ENCODE measurements around the gene LDHD. TPM values are rescaled to one million over a fixed set of nuclear protein-coding genes. Genes with fewer than 3 reads are reported as not detected.

The LDHD gene
- total and polyA plus RNA-seq, 9 of the 15 experiments (the other 6 are each of a cell fraction or from before 2014, with no cell fraction given), result 0.19 to 0.86 (median 0.54) TPM; not detected in 3

- TF ChIP-seq CTCFL (IDR thresholded peaks at IDR 0.05; ENCODE audit: borderline replicate concordance, insufficient read depth, low read depth, low read length, poor library complexity, severe bottlenecking) (no peak), MTA3 (IDR thresholded peaks at IDR 0.05; ENCODE audit: borderline replicate concordance) (no peak), PCBP2 (IDR thresholded peaks at IDR 0.05; ENCODE audit: low read depth, low read length, poor library complexity, severe bottlenecking) (no peak), RCOR1 (IDR thresholded peaks at IDR 0.05; ENCODE audit: borderline replicate concordance in 1 of 2, low read depth in 2 of 2, low read length in 2 of 2) (no peak), ZNF76 (CRISPR knock-in tag; IDR thresholded peaks at IDR 0.05; ENCODE audit: borderline replicate concordance) (no peak)
Observed at GRCh38 chr16:75089486-75090202, 26.9 kb downstream of the LDHD start (continued).

- Histone ChIP-seq H3K4me1 (replicated peaks in 1 of 2; ENCODE audit: control insufficient read depth in 2 of 2, insufficient read depth in 2 of 2, low read length in 2 of 2) (peaks cover 23 to 52% of the 10 kb centered on the region in 2 experiments), H3K36me3 (ENCODE audit: control insufficient read depth, insufficient read depth, low read length) (peaks cover 17% of the 10 kb centered on the region; the same call in 2 of the 3 replicates), H3K4me3 (no peak overlapping the region), H2AFZ (ENCODE audit: low read depth, low read length) (no peak overlapping the region), H3K4me2 (ENCODE audit: insufficient read depth, low read length) (no peak overlapping the region), H3K79me2 (ENCODE audit: control insufficient read depth, insufficient read depth, low read length) (peaks cover 76% of the 10 kb centered on the region), H3K27ac (ENCODE audit: extremely low read depth, low read depth, low read length) (no peak overlapping the region), H3K9me3 (replicated peaks; ENCODE audit: control insufficient read depth, insufficient read depth, low read depth, low read length) (no peaks in the 10 kb centered on the region), H4K20me1 (replicated peaks; ENCODE audit: control insufficient read depth, insufficient read depth, low read length) (no peaks in the 10 kb centered on the region), H3K27me3 (ENCODE audit: control insufficient read depth in 2 of 2, insufficient read depth in 2 of 2, low read length in 2 of 2) (no peaks in the 10 kb centered on the region), H3K9me1 (ENCODE audit: control insufficient read depth, insufficient read depth, low read length) (no peaks in the 10 kb centered on the region), H3K9ac (ENCODE audit: insufficient read depth in 1 of 2, low read depth in 2 of 2, low read length in 2 of 2) (no peak overlapping the region)
- intact Hi-C loops (cut with micrococcal nuclease) (no loop called here), in situ Hi-C loops (cut with MboI) (no loop called here)
- ChIA-PET CTCF (ENCODE audit: low intra/inter-chr PET ratio) (no interaction called here), POLR2A (no interaction called here)
- no peak for FAIRE-seq
- WGBS (ENCODE audit: insufficient coverage, low coverage, missing lambda C conversion rate), result 82% methylated on average over 7 of the region's 8 CpGs
- no peak for DNase-seq (ENCODE audit: extremely low read depth in 1 of 4, low spot score in 3 of 4)
- BruUV-seq (replicated peaks), result no TSS peak
- no peak for TF ChIP-seq ATF7 (IDR thresholded peaks at IDR 0.05)
- peak; percentile 66 for TF ChIP-seq ZNF121 (CRISPR knock-in tag; conservative IDR thresholded peaks at IDR 0.05)
- no peak for ATAC-seq
Observed at GRCh38 chr16:75088934-75089333, 27.6 kb downstream of the LDHD start.
